Ammon's horn (tissue), 1 donor: ENCODE data around the gene REEP1.
"Not testable (repeated sequence)": the region's sequence is repeated elsewhere in the genome, so short reads cannot be mapped to it uniquely, and the experiment has no call there.

Experiments used
- DNase-seq: peaks from one replicate; pipeline ENCODE4 v3.0.0-alpha.2; 2016; ENCODE audit warnings: low spot score

REEP1 gene

DNA sequence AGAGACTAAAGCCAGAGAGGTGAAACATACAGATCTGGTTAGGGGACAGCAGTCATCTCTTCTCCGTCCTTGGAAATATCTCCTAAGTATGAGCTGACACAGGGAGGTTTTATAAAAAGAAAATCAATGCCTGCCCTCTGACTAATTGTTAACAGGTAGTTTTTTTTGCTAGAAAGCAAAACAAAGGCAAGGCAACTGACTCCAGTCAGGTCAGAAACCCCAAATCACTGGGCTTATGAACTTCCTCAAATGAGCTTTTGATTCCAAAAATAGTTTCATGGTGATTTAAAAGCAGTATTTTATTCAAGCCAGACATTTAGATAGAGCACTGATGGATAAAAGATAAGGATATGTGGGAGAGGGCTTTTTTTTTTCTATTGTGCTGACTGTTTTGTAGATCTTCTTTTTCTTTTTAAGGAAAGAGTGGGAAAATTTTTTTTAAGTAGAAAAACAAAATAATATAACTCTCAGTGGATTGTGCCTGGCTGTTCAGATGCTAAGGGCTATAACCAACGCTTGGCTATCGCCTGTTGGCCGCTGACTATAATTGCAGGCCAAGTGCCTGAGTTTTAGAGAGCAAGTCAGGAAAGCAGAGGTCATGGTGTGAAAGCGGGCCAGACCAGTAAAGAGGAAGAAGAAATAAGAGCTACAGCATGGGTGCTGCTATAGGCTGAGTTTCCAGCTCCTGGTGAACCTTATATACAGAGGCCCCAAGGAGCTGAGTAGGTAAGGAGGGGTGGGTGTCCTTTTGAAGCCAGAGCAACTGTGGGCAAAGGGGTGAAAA, 93.3 kb downstream of the REEP1 start:
- DNase-seq = no peak

DNA sequence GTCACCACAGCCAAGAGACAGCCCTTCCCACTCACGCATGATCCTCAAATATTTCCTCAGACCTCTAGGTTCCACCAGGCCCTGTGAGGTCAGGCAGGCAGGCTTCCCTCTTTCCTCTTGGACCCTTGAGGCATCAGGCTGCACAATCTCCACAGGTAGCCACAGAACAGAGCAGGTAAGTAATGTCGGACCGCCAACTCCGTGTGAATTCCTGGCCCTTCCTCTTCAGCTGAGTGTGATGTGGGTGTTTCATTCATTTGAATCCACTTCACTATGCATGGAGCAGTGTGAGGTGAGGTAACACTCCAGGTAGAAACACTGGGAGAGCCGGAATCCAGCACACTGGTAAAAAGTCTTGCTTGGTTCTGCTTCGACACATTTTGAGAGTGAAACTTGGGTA, 94.2 kb downstream of the REEP1 start:
- no peak for DNase-seq

DNA sequence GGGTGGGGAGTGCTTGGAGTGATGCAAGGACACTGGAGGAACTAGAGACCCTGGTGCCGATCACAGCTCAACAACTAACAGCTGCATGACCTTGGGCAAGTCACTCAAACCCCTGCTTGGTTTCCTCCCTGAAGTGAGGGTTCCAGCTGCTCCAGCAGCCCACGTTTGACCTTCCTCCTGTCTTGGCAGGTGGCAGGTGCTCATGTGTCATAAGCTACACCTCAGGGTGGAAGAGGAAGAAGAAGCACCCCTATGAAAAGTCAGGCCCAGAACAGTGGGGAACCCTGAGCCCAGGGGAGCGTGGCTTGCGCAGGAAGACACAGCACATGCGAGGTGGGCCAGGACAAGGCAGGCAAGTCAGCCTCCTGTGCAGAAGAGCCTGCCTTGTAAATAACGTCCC, 95.8 kb downstream of the REEP1 start:
- no peak for DNase-seq

DNA sequence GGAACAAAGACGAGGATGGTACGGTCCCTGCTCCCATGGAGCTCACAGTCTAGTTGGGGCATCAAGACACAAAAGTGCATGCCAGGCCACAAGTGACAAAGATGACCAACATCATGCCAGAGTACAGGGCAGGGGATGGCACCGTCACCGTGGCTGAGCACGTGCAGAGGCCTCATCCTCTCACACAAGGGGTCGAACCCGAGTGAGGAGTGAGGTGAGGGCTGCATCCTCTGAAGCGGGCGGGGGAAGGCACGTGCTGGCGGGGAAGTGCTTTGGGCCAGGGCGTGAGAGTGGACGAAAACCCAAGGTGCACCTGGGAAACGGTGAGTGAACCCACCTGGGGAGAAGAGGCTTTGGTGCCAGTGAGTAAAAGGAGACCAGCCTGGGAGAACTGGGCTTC, 97.2 kb downstream of the REEP1 start:
- no peak for DNase-seq

DNA sequence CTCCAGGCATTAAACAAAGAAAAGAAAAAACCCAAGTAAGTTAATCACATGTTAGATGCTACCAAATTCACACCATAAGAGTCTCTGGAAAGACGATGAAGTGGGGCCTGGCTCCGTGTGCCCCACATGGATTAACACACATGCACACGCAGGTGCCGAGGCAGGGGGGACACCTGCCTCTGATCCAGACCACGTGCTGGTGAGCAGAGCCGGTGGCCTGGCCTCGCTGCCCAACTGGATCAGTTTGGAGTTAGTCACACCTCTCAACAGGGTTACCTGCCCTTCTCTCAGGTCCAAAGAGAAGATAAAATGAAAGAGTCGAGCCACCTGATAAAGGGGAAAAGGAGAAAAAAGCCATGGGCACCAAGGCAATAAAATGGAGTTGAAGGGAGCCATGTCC, 97.7 kb downstream of the REEP1 start:
- no peak for DNase-seq

DNA sequence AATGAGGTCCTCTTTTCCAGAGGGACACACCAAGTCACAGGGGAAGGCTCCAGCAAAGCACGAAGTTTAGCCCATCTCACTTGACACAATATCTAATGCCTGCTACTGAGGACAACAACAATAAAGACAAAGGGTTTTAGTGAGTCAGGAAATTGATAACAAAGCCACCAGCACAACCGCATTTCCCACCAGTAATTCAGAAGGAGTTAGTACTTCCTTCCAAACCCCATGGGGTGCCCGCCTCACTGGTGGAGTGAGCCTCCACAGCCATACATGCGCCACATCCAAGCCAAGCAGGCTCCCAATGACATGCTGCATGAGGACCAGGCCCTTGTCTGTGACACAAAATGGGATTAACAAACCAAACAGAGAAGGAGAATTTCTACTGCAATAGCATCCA, 98.1 kb downstream of the REEP1 start:
- no peak for DNase-seq

DNA sequence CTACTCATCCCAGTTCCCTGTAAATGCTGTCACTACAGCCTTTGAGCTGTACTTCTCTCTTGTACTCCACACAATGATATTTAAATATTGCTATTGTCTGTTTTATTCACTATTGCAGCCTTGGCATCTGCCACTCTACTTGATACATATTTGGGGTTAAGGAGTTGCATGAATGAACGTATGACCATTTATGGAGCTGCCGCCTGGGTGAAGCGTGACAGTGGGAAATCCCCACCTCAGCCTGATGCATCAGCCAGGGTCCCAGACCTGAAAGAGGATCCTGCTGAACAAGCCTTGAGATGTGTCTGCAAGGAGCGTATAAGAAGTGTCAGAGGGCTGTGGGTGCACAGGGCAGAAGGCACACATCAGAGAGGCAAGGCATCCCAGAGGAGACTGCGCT, 99.1 kb downstream of the REEP1 start:
- DNase-seq = no peak

DNA sequence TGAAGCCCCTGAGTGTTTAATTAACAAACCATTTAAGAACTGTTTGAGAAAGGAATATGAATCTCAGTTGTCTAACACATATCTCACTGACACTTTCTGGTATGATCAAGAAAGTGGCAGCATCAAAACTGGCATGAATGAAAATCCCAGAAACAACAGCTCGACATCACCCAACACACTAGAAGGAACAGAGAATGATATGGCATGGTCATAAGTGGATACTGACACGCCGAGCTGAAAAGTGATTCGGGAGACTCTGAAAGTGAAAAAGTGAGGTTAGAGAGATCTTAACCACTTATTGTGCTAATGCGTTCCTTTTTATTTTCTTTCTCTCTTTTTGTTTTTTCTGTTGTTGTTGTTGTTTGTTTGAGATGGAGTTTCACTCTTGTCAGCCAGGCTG, 100.3 kb downstream of the REEP1 start:
- no peak for DNase-seq

DNA sequence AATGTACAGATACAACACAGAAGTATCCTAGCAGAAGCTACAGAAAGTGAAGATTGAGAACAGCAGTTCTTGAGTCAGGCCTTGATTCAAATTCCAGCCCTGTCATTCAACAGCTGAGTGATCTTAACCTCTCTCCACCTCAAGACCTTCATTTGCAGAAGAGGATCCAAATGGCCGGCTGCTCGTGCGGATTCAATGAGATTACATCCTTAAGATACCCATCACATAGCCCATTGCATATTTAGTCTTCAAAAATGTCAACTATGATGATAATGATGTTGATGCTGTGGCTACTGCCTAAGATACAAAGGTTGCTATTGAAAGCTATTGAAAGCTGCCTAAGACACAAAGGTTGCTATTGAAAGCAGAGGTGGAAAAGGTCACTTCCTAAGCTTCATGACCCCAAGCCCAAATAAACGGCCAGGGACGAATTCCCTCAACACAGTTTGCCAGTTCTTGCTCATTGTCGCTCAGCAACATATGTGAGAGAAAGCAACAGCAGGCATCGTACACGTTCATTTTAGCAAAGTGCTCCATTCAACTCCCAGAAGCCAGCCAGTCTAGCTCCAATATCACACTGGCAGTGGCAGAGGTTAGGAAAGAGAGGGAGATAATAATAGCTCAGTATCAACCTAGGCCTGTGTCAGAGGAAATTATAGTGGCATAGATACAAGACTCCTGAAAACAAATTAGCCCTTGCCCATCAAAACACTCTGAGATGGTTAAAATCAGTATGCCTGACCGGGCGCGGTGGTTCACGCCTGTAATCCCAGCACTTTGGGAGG, 102.0 kb downstream of the REEP1 start:
- DNase-seq = no peak

DNA sequence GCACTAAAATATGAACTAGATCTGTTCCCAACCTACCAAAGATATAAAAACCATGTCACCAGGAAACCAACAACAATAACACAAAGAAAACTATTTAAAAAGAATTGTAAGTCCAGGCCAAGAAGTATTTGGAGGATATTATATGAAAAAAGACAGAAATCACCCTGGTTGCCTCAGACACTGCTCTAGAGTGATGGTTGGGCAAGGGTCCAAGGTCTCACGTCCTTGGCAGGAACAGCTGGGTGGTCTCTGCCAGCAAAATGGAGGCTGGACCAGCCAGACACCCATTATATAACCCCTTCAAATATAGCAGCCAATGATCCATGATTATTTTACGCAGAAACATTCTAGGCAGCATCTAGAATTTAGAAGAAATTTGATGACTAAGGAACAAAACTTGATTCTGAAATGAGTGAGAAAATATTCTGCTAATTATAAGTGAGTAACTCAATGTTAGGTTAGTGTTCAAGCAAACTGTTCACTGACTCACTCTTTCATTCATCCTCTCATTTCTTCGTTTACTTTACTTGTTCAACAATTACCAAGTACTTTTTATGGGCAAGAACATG, 102.8 kb downstream of the REEP1 start:
- DNase-seq = no peak

DNA sequence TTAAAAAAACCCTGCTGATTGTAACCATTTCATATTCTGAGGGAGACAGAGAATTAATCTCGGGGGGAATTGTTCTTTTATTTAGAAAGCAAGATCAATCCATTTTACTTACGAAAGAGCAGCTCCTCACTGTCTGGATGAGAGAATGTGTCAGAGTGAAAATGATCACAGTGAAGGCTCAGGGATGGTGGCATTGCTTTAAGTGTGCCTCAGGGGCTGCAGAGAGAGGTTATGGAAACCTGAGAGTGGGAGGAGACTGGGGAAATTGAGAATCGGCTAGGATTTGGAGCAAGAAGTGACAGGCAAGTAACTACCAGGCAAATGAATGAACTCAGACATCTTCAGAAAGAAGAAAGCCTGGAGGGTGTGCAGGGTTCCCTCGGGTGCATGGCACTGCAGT, 104.0 kb downstream of the REEP1 start:
- no peak for DNase-seq

DNA sequence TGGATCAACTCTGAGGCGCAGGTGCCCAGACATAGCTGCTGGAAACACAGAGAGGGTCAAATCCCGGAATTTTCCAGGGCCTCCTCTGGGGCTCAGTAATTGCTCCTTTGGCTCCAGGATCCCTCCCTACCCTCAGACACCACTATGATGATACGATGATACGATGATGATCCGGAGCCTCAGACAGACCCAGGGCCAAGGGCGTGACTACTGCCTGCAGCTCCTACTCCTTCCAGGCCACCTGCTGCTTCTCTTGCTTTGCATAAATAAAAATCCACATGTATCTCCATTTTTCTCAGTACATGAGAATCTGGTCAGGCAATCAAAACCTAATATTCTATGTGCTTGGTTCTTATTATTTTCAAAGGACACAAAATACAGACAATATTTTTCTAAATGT, 104.5 kb downstream of the REEP1 start:
- no peak for DNase-seq

DNA sequence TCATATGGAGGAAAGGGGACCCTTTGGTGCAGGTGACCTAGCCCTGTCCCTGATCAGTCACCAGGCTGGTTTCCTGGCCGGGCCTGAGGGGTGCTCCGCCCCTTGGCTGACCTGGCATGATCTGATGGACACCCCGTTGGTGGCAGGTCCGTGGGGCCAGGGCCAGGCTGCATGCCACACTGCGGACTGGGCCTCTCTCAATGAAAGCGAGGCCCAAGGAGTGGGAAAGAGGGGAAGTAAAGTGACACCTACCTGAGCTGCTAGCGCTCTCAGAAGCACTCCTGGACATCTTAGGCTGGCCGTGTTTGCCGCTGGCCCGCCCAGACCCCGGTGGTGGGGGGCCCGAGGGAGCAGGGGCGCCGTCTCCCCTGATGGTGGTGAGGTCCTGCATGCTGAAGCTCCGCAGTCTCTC, 105.0 kb downstream of the REEP1 start:
- no peak for DNase-seq

DNA sequence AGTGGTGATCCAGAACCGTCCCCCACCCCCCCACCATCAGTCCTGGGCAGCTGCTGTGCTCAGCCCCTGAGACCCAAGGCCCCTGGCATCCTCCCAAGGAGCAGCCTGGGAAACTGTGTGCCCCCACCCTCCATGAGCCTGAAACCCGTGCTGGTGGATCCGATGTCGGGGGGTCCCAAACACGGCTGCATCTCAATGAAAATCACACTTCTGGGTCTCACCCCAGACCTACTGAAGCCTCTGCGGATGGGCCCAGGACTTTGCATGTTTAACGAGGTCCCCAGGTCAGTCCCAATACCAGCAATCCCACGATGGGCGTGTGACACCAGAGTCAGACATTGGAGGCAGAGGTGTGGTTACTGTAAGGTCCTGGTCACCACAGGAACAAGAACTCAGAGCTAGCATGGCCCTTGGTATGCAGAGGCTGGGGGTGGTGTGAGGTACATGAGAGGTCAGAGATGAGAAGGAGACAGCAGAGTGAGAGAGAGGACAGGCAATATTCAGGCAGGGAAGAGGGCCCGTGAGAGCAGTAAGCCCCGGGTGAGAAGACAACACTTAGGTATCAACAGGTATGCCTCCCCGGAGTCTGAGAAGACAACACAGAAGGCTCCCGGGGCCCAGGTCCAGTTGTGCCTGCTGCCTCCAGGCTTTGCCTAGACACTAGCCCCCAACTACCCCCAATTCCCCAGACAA, 105.6 kb downstream of the REEP1 start:
- DNase-seq = no peak

DNA sequence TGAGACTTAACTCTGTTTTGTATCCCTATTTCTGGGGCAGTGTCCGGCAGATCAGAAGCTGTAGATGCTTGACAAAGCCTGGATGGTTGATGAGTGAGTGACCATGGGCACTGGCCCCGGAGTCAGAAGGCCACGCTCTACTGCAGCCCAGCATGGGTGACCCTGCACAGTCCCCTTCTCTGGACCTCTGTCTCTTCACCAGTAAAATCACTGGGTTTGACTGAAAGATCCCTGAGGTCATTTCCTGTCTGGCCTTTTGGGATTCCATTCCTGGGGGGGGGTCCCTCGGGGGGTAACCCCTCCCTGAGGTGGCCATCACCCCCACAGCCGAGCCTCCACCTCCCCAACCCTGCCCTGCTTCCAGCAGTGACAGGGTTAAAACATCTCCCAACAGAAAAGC, 106.5 kb downstream of the REEP1 start:
- DNase-seq = no peak

DNA sequence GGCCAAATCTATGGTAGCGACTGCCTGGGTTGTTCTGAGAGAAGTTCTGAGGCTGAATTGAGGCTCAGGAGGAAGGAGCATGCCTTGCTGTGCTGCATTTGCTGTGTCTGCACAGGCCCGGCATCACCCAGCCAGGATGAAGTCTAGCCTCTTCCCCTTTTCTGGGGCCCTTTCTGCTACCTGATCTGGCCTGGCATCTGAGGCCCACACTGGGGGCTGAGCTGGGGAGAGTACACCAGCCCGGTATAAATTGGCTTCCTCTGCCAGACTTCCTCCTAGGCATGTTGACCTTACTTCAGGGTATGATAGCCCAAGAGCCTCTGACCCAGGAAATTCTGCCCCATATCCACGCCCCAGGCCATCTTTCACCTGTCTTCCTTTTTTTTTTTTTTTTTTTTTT, 108.2 kb downstream of the REEP1 start:
- DNase-seq = no peak

DNA sequence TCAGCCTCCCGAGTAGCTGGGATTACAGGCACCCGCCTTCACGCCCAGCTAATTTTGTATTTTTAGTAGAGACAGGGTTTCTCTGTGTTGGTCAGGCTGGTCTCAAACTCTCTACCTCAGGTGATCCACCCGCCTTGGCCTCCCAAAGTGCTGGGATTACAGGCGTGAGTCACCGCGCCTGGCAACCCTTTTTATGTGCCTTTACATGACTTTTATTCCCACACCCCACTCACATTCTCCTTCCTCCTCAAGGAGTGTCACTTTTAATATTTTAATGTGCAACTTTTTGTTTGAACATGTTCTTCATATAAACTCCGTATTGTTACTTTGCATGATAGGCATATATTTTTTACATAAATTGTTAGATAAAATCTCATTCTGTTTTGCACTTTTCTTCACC, 108.9 kb downstream of the REEP1 start:
- not testable (repeated sequence) for DNase-seq

DNA sequence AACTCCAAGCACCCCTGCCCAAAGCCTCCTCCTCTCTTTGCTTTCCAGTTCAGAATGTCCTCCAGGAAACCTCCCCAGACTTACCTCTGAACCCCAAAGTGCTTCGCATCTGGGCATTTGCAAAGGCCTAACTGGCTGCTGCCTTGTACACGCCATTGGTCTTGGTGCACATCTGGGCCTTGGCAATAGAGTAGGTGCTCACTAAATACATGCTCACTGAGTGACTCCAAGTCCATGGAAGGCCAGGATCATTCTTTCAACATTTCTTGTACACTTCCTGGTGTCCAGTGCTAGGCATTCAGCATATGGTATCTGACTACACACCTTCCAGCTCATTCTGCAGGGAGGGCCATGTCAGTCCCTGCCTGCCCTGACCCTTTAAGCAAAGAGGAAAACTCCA, 109.7 kb downstream of the REEP1 start:
- no peak for DNase-seq

DNA sequence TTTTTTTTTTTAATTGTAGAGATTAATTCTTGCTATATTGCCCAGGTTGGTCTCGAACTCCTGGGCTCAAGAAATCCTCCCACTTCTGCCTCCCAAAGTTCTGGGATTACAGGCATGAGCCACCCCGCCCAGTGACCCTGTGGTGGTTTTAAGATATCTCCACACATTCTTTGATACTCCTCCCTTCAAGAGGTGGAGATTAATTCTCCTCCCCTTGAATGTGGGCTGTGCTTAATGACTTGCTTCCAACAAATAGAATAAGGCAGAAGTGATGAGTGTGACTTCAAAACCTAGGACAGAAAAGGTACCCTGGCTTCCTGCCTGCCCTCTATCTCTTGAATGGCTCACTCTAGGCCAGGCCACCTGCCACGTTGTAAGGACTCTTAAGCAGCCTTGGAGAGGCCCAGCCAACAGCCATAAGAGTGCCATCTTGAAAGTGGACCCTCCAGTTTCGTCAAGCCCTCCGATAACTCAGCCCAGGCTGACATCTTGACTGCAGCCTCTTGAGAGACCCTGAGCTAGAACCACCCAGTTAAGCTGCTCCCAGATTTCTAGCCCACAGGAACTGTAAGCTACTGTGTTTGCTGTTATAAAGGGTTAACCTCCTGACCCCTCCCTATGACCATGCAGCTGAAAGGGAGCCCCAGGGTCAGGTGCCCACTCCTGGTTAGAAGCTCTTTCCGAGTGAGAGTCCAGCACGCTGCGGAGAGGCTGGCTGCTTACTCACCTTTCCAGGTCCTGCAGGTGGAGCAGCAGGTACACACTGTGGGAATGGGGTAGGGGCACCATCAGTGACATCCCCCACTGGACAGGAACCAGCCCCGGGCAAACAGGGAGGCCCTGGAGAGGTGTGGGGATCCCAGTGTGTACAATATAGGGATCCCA, 110.5 kb downstream of the REEP1 start:
- DNase-seq = no peak

DNA sequence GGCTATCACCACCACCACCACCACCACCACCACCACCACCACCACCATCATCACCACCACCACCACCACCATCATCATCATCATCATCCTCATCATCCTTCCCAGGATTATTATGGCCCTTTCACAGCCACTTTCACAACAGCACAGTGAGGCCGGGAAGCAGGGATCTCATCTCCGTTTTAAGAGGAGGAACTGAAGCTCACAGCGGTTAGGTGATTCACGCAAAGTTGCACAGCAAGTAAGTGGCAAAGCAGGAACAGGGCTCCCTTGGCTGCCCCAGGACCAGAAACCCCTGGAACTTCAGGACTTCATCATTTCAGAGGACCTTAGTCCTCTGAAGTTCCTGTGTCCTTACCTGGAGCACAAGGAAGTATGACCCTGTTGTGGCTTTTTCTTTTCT, 111.4 kb downstream of the REEP1 start:
- no peak for DNase-seq

DNA sequence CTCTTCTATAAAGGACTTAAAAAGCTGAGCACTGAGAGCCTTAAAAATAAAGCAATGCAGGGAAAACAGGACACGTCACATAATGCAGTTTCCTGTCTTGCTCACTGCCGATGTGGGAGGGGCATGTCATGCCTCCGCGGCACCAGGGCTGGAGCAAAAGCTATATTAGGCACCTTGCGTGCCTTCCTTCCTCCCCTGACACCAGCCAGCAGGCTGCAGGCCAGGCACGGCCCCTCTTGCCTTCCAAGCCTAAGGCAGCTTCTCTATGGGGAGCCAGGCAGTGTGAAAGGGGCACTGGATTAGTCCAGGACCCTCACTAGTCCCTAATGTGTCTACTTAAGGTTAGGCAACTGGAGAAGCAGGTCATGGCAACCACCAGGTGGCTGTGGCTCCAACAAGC, 111.8 kb downstream of the REEP1 start:
- DNase-seq = peak; percentile 70
